PFSK-1 (cell line): ENCODE data around the gene PTGDS.

Experiments
- FOXP2 ChIP-seq: optimal IDR thresholded peaks from 2 replicates; pipeline ENCODE3; 2011; ENCODE audit warnings: borderline replicate concordance, control low read depth, inconsistent platforms; ENCODE audit not compliant: insufficient read depth; ENCODE audit errors: extremely low read length, extremely low read depth
- POLR2AphosphoS5 ChIP-seq: IDR thresholded peaks from 2 replicates; pipeline ENCODE4 v1.6.1; 2012; ENCODE audit warnings: low read depth, mild to moderate bottlenecking, control low read depth, low read length, moderate library complexity
- SIN3A ChIP-seq: IDR thresholded peaks from 2 replicates; pipeline ENCODE4 v1.6.1; 2012; ENCODE audit warnings: mild to moderate bottlenecking, low read length, moderate library complexity, borderline replicate concordance; ENCODE audit not compliant: insufficient read depth
- TAF1 ChIP-seq: IDR thresholded peaks from 2 replicates; pipeline ENCODE4 v1.6.1; 2012; ENCODE audit warnings: low read length, control low read depth, borderline replicate concordance; ENCODE audit not compliant: insufficient read depth
- TF ChIP-seq, protein P1 (sequence below), 2 experiments: IDR thresholded peaks; 2 replicates each; pipeline versions ENCODE4 v1.6.1 to v1.8.0; 2011 to 2012; ENCODE audit warnings: low read depth in 2 of 2, low read length in 2 of 2, control low read depth in 1 of 2, inconsistent platforms in 1 of 2, mild to moderate bottlenecking in 1 of 2, moderate library complexity in 1 of 2; ENCODE audit not compliant: insufficient read depth in 1 of 2

Gene PTGDS

DNA sequence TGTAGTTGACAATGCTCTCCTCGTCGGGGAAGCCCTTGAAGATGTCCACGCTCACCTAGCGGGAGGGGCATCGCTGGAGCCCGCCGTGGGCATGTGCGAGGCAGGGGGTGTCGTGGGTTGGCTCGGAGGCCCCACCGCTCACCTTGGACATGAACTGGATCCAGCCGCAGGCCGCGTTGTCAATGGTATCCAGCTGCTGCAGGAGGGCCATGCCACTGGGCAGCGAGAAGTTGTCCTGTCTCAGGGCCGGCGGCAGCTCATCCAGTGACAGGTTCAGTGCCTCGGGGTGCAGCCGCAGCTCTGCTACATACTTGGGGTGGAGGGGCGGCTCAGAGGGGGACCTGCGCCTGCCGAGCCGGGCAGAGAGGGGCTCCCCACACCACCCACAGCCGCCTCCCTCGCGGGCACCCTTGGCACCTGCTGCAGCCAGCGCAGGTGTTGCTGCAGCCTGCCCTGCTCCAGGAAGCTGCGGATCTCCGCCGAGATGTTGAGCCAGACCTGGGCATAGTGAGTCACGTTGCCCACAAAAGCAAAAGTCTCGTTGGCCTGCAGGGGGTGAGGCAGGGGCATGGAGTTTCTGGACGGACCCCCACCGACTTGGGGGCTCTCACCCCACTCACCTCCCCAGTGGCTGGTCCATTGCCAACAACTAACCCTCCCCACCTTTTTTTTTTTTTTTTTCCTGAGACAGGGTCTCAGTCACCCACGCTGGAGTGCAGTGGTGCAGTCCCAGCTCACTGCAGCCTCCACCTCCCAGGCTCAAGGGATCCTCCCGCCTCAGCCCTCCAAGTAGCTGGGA is 41.7 kb downstream of the PTGDS start:
- TF ChIP-seq POLR2AphosphoS5 (no peak), FOXP2 (no peak), TAF1 (no peak), SIN3A (no peak)
- TF ChIP-seq, protein P1, sequence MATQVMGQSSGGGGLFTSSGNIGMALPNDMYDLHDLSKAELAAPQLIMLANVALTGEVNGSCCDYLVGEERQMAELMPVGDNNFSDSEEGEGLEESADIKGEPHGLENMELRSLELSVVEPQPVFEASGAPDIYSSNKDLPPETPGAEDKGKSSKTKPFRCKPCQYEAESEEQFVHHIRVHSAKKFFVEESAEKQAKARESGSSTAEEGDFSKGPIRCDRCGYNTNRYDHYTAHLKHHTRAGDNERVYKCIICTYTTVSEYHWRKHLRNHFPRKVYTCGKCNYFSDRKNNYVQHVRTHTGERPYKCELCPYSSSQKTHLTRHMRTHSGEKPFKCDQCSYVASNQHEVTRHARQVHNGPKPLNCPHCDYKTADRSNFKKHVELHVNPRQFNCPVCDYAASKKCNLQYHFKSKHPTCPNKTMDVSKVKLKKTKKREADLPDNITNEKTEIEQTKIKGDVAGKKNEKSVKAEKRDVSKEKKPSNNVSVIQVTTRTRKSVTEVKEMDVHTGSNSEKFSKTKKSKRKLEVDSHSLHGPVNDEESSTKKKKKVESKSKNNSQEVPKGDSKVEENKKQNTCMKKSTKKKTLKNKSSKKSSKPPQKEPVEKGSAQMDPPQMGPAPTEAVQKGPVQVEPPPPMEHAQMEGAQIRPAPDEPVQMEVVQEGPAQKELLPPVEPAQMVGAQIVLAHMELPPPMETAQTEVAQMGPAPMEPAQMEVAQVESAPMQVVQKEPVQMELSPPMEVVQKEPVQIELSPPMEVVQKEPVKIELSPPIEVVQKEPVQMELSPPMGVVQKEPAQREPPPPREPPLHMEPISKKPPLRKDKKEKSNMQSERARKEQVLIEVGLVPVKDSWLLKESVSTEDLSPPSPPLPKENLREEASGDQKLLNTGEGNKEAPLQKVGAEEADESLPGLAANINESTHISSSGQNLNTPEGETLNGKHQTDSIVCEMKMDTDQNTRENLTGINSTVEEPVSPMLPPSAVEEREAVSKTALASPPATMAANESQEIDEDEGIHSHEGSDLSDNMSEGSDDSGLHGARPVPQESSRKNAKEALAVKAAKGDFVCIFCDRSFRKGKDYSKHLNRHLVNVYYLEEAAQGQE (IDR thresholded peaks at IDR 0.05; ENCODE audit: insufficient read depth in 1 of 2, low read depth in 2 of 2, low read length in 2 of 2) = no peak

DNA sequence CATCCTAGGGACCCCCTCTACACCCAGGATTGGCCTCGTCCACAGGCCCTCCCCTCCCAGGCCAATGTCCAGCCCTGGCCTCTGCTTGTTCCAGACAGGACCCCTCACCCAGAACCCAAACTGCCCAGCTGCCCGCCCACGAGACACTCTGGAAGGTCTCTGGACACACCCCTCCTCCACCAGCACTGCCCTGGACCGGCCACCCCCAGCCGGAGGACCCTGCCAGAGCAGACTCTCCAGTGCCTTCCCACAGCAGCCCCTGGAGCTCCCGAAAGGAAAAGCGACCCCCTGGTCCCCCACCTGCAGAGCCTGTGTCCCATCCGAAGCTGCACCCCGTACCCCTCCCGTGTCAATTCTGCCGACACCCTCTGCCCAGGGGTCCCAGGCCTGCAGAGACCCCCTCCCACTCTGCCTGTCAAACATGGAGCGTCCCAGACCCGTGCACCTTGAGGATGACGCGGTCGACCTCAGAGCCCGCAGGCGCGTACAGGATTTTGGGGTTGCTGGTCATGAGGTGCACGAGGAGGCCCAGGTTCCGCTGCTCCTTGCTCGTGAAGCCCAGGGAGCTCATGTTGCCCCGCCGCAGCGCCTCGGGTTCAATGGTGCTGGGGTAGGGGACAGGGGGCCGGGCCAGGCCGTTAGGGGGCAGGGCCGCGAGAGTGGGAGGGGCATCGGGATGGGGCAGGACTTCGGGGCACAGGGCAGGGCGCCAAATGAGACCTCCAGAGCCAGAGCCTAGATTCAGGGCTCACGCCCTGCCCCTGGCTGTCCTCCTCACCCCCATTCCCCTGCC is 42.8 kb downstream of the PTGDS start:
- TF ChIP-seq TAF1 (no peak), POLR2AphosphoS5 (no peak), SIN3A (no peak), FOXP2 (no peak)
- TF ChIP-seq, protein P1 (IDR thresholded peaks at IDR 0.05; ENCODE audit: insufficient read depth in 1 of 2, low read depth in 2 of 2, low read length in 2 of 2) = no peak

DNA sequence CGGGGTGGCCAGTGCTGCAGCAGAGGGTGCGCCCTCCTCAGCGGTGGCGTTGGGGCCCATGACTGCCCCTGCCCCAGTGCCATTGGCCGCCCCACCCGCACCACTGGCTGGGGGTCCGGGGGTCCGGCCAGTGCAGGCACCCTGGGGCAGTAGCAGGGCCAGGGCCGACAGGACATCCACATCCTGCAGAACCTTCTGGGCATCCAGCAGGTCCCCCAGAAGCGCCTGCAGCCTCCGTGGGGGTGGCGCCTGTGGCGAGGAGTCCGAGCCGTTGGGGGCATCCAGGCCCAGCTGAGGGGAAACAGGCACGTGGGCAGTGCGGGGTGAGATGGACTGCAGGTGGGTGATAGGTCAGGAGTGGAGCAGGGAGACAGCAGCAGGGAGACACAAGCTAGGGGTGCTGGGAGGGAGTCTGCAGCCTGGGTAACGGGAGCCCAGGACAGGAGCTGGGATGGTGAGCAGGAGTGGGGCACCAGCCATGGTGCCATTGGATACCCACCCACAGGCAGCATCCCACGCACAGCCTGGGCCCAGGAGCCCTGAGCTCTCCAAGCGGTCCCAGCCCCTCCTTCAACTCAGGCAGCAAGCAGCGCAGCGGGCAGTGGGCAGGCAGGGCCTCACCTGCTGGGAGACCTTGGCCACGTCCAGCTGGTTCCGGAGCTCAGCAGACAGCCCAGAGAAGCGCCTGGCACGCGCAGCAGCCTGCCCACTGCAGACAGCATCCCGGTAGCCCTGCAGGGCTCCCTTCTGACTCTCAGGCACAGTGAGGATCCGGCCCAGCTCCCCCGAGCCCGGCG is 43.7 kb downstream of the PTGDS start:
- TF ChIP-seq SIN3A = no peak
- no peak for TF ChIP-seq TAF1
- TF ChIP-seq POLR2AphosphoS5 = no peak
- TF ChIP-seq FOXP2 = no peak
- TF ChIP-seq, protein P1 (IDR thresholded peaks at IDR 0.05; ENCODE audit: insufficient read depth in 1 of 2, low read depth in 2 of 2, low read length in 2 of 2) = no peak

DNA sequence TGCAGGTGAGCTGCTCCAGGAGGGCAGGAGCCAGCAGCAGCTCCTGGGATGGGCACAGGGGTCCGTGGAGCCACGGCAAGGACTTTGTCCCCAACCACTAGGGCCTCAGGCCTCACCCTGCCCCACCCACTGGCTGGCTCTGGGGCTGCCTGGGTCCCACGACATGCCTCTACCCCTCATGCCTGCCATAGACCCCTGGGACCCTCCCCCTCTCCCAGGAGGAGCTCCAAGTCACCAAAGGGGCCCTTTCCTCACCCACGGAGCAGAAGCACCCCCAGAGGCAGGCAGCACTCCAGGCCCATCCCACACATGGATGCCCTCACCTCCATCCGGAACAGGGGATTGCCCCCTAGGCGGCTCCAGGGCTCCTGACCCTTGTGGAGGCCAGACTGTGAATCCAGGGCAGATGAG is 44.3 kb downstream of the PTGDS start:
- TF ChIP-seq, protein P1 (IDR thresholded peaks at IDR 0.05; ENCODE audit: insufficient read depth in 1 of 2, low read depth in 2 of 2, low read length in 2 of 2) = no peak
- TF ChIP-seq POLR2AphosphoS5 (no peak), TAF1 (no peak), SIN3A (no peak), FOXP2 (no peak)
